ENCODE measurements around the gene RAP1GAP.

GRCh38 chr1:21616372-21616771 lies 52.8 kb downstream of the RAP1GAP start:
- no peak for TF ChIP-seq POLR2AphosphoS5 (IDR thresholded peaks at IDR 0.05)
- TF ChIP-seq CTCF (IDR thresholded peaks at IDR 0.05): no peak

Measured in stomach (tissue), 4 donors.